Epidermal melanocyte (primary cell): ENCODE measurements around the gene GSC2.
"Not testable (repeated sequence)": the region's sequence is repeated elsewhere in the genome, so short reads cannot be mapped to it uniquely, and the experiment has no call there.

Source experiments
- DNase-seq: peaks from one replicate; pipeline ENCODE4 v3.0.0; 2011; ENCODE audit warnings: low spot score; ENCODE audit not compliant: insufficient read length

GSC2 gene

DNA sequence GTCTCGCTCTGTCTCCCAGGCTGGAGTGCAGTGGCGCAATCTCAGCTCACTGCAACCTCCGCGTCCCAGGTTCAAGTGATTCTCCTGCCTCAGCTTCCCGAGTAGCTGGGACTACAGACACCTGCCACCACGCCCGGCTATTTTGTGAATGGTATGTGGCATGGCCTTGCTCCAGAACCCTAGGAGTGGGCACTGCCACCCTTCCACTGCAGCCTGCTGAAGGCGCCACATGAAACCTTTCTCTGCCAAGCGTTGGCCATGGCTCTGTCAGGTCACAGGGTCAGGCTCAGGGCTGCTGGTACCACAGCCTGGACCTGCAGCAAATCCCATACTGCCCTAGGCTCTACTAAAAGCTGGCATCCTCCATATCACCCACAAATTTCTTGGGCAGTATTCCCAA is 6.0 kb upstream of the GSC2 start:
- not testable (repeated sequence) for DNase-seq

DNA sequence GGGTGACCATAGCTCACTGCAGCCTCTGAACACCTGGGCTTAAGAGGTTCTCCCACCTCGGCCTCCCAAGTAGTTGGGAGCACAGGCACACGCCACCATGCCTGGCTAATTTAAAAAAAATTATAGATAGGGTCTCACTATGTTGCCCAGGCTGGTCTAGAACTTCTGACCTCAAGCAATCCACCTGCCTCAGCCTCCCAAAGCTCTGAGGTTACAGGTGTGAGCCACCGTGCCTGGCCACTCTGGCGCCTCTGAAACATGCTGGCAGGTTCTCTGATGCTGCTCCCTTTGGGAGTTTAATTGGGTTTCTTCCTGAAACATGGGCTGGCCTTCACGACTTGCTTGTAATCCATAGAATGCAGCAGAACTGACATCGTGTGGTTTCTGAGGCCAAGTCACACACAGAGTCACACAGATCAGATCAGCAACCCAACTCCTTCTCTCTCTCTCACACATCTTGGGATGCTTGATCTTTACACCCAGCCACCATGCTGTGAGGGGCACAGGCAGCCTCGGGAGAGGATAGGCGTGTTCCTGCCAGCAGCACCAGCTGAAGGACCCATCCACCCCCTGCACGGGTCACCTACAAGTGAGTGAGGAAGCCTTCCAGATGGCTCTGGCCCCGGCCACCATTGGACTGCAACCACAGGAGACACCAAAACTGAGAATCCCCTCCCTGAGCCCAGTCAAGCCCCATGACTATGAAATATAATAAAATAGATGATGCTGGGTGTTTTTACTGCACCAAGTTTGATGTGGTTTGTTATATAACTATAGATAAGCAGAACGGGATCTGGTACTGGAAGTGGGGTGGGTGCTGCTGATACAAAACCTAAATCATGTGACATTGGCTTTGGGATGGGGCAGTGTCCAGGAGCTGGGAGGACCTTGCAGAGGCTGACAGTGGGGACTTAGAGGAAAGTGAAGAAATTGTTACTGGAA is 3.1 kb upstream of the GSC2 start:
- DNase-seq, result no peak

DNA sequence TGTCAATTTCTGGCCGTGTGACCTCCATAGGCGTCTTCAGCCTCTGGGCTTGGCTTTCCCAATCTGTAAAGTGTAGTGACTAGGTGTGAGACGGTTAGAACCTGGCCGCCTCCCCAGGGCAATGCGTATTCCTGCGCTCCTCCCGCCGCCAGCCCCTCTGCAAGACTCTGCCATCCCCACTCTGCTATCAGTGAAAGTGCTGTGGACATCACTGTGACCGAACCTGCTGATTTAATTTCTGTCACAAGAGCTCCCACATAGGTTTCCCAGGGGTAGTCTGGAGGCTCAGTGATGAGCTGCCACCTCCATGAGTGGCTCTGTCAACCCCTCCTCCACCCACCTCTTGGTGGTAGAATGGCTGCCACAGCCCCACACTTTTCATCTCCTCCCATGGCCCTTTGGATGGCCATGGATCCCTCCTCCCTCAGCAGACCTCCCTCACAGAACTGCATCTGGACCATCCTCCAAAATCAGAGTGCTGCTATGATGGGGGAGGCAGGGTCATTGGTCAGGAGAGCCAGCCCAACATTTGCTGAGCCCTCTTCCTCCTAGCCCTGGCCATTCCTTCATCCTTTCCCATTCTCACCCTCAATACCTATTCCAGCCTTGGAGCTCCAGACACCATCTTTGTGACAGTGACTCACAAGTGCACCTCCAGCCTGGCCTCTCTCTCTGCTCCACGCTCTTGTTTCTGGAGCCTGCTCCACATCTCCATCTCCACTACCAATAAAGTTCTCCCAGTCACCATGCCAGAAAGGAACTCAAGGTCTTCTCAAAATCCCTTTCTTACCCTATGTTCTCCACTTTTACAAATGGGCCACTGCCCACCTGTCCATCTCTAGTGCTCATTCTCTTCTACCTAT is 1.5 kb upstream of the GSC2 start:
- DNase-seq, result no peak

DNA sequence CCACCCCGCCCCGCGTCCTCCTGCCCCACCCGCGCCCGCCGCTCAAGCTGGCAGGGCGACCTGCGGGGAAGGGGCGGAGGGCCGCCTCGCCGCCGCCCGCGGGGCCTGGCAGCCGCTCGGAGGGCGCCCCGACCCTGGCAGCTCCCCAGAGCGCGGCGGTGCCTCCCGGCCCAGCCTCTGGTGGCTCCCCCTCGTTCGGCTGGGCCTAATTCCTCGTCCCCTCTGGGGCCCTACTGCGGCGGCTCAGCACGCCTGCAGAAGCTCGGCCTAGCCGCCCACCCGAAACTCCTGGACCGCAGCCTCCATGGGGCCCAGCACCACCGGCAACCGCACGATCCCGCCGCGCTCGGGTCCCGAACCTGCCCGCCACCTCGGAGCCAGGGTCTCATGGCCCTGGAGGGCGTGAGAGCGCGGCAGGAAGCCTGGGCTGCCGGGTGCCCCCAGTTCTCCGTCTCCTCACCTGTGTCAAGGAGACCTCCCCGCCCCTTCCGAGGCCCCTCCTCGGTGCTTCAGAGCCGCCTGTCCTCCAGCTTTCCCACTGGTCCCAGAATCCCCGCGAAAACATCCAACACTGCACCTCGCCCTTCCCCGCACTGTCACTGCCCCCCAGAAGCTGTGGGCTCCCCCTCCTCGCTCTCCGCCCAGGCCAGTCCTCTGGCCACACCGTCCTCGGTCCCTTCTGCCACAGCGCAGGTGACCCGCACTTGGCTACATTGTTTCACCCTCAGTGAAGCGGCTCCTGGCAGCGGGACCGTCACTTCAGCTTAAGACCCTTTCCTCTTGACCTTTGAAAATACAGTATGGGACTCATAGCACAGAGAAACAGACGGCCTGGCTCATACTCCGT is 613 bp upstream of the GSC2 start:
- DNase-seq, result no peak

DNA sequence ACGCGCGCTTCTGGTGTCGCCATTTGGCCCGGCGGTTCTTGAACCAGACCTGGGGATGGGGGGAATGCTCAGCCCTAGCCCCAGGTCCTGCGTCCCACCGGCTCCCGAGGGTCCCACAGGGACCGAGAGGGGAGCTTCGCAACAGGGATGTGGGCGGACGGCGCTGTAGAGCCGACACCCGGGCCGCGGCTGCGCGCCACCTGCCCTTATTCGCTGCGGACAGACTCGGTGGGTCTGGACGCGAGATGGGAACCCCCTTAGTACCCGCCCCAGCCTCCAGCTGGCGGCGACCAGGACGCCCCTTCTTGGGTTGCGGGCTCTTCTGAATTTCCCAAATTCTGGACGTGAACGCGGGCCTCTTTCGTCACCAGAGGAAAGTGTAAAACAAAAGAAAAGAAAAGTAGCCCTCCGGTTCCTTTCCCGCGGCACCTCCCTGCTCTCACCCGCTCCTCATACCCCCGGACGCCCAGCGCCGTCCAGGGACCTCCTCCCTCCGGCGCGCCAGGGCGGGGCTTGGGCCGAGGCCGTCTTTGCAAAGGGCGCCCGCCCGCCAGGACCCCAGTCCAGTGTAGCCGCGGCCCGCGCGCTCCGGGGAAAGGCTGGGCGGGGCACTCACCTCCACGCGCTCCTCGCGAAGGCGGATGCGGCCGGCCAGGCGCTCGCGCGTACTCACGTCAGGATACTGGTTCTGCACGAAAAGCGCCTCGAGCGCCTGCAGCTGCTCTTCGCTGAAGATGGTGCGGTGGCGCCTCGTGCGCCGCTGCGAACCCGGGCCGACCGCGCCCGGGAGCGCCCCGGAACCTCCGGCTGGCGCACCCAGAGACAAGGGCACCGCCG is 827 bp downstream of the GSC2 start:
- DNase-seq, result no peak

DNA sequence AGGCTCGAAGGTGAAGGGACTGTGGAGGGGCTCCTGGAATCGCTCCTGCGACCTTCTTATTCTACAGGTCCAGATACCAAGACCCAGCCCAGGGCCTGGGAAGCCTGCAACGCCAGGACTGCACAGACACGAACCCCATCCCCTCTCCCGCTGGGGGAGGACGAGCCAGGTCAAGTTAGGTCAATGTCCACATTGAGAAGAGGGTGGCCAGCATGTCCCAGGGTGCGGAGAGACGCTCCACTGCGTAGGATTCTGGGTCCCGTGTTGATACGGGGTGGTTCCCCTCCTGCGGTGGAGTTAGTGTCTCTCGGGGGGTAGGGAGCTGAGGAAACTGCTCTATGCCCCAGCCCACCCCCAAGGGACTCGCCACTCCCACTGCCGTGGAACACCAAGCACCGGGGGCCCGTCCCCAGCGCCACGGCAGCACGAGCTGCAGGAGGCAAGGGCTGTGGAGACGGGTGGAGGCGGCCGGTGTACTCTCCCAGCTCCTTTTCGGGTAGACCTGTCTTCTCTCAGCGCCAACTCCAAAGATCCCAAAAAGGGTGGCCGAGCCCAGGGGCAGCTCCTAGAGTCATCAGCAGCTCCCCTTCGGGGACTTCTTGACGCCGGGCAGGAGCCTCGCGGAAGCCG is 1.6 kb downstream of the GSC2 start:
- no peak for DNase-seq

DNA sequence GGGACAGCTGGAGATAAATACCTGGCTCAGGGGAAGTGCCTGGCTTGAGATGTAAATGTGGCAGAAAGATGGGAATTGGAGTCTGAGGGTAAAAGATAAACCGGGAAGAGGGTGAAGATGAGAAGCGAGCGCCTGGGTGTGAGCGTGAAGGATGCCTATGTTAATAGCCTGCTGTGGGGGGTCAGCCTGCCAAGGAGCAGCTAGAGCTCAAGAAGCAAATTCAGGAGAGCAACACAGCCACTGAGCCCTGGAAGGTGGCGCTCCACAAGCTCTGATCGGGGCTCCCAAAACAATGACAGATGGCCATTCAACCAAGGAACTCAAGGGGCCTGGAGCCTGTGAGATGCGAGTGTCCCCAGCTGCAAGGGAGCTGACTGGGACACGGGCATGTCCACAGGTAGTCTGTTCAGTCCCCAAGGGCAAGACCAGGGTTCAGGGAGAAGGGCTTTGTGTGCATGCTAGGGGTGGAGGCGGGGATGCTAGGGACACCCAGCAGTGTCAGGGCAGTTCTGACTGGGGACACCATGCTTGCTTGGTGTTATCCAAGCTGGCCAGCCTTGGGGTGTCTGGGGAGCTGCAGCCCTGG is 2.8 kb downstream of the GSC2 start:
- no peak for DNase-seq

DNA sequence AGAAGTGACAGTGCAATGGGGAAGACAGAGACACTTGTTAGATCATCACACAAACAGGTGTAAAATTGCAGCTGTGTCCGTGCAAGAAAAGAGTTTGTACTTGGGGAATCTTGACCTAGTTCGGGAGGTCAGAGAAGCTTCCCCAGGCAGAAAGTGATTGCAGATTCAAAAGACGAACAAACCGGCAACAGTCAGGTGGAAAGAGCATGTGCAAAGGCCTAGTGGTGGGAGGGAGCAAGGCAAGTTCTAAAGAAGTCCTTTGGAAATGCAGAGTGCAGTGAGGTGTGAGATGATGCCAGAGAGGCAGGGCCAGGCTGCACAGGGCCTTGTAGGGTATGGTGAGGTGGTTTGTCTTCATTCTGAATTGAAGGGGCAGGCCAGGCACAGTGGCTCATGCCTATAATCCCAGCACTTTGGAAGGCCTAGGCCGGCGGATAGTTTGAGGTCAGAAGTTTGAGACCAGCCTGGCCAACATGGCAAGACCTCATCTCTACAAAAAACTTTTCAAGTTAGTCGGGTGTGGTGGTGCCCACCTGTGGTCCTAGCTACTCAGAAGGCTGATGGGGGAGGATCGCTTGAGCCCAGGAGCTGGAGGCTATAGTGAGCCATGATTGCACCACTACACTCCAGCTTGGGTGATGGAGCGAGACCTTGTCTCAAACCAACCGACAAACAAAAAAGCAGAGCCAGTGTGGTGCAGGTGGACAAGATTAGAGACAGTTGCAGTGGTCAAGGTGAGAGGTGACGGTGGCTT is 3.7 kb downstream of the GSC2 start:
- DNase-seq, result no peak

DNA sequence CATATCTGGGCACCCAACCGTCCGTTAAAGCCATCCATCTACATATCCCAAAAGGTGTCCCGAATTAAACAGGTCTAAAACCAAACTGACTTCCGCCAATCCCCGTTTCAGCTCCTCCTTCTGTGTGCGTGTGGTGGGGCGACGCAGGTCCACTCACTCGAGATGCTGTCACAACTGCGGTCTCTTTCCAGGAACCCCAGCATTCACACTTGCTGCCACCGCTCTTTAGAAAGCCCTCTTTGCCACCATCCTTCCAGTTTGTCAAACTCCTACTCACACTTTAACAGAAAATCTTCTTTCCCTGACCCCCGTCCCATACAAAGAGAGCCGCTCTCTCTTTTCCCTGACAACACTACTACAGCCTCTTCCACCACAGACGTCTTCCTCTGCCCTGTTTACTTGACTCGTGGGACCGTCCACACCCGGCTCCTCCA is 6.1 kb downstream of the GSC2 start:
- DNase-seq, result no peak

DNA sequence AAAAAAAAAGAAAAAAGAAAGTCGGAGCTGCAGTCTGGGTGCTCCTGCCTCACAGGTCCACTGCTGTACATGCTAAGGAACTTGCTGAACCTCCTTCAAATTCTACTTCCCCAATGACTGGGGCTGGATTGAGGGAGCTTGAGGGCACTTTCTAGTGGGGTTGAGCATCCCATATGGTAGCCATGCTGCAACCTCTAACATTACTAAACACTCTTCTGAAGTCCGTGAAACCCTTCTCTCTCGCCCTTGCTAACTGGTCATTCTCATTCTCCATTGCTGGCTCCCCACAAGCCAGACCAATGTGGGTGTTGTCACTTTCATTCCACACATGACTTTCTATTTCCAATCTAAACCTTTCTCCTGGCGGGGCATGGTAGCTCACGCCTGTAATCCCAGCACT is 6.9 kb downstream of the GSC2 start:
- no peak for DNase-seq

DNA sequence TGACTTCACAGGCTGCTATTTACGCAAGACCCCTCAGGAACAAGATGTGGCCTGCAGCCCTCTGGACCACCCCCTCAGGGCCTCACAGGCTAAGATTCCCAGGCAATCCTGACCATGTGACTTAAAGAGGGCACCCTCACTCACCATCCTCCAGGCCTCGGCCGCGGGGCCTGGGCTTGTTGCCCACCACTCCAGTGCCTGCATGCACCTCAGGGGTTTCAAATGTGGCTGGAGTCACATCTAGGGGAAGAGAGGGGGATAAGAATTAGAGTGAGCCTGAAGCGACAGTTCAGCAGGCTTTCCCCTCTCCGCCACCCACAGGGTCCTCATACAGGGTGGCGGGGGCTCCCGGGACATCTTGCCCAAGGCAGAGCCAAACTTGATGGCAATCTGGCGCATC is 7.7 kb downstream of the GSC2 start:
- DNase-seq, result no peak

DNA sequence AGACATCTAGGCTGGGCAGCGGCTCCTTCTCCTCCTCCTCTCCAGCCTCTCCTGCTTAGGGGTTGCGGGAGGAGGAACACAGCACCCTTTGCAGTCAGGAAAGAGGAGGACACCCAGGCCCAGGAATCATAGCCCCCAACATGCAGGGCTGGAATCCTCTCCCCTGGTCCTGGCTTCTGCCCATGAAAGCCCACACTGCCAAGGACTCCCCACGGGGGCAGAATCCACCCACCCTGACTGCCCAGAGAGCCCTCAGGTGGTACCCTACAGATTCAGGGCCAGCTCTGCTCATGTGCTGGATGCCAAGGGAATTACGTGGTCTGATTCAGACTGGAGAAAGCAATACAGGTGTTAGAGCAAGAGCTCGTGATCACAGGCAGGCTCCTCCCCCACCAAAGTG is 10.1 kb downstream of the GSC2 start:
- DNase-seq, result no peak

DNA sequence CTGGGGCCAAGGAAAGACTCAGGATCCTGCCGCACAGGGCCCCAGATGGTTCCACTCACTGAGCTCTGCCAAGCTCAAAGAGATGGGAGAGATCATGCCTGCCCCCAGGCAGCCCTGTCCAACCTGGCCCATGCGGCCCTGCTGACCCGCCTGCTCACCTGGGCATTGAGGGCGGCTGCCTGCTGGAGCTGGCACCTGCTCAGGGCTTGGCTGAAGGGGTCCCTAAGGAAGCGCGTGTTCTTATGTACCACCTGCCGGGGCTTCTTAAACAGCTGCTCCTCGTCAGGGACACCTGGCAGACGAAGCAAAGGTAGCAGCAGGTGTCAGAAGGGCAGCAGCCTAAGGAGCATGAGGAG is 11.1 kb downstream of the GSC2 start:
- DNase-seq, result no peak

DNA sequence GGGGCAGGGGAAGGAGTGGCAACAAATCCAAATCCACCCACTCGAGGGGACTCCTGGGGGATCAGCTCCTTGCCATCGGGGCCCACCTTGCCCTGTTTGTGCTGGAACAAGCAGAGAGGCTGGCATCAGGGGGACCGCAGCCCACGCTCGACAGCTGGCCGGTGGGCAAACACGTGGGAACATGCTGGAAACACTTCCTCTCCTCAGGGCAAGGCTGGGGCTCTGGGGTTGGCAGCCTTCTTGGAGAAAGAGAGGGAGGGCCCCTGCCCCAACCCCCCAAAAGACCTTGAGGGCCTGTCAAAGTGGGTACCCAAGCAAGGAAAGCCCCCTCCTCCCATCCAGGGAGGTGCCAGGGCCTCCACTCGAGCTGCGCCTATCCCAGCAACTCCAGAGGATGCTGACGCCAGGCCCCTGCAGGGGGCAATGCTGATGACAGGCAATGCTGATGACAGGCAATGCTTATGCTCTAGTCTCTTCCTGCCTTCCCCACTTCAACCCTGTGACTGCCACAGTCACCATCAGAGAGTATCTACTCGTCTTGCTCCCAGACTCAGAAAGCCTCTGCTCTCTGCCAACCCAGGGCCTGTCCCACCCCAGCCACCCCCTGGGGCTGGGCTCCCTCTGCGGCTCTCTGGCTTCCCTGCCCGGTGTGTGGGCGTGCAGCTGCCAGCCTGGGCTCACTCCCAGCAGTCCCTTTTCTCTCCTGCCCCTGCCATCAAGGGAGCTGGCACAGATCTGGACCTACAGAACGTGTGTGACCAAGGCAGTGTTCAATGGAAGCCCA is 11.7 kb downstream of the GSC2 start:
- DNase-seq, result no peak

DNA sequence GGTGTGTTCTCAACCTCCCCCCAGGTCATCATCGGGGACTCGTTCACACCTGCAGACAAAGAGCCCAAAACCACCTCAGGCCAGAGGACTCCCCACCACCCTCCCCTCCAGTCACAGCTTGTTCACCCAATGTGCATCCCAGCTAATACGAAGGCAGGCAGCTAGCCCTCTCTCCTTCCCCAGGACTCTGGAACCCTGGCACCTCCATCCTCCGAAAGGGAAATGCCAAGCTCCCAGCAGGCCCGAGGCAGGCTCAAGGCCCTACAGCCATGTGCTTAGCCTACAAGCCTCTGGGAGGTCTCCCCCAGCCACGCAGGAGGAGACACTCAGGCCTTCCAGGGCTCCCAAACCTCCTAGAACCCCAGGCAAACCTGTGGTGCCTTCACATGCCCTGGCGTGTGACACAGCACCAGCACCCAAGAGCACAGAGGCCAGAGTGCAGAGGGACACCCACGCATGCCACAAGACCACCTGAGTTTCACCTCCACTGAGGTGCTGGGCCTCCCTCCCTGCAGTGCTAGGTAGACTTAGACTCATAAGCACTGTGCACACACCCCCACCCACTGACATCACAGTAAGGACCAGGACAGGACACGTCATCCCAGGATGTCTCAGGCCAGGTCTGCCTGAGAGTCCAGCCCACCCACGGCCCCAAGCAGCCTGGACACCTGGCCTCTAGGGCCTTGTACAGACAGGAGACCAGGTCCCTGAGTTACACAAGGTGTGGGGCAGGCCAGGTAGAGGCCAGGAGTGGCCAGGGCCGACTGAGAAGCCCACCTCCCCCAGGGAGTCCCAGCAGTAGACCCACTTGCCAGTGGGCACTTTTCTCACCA is 12.5 kb downstream of the GSC2 start:
- no peak for DNase-seq

DNA sequence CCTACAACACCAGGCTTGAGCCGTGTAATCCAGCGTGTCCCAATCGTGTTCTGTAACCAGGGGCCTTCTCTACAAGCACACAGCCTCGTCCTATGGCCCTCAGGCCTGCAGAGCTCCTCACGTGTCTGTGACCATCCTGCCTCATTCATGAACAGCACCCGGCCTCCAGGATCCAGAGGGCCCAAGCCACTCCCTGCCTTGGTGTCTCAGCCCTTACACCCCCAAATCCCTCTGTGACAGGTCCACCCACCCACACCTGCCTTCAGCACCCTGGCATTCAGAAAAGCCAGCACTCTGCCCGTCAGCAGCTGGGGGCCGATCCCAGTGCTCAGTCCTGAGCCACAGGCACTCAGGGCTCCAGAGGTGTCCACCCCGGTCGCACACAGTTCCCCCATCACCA is 13.2 kb downstream of the GSC2 start:
- no peak for DNase-seq

DNA sequence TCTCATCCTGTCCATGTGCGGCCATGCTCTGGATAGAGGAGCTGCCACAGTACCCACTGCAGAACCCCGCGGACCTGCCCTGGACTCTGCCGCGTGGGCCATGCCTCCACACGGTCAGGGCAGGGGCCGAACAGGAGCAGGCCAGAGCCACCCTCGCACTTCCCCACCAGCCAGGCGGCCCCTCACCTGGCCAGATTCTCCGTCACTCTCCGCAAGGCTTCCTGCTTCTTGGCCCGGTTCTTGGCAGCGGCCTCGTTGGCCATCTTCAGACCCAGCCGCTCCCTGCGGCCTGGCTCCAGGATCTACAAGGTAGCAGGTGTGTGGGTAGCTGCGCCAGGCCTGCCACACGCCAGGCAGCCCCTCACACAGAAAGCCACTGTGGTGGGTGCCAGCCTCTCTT is 15.2 kb downstream of the GSC2 start:
- no peak for DNase-seq
